ENCODE results near the gene DCDC1. TPM values are rescaled to one million over a fixed set of nuclear protein-coding genes. Genes with fewer than 3 reads are reported as not detected.

Gene DCDC1
- total and polyA plus RNA-seq, 9 of the 15 experiments (the other 6 are each of a cell fraction or from before 2014, with no cell fraction given), result 0.05 to 0.18 (median 0.08) TPM; not detected in 3

DNA sequence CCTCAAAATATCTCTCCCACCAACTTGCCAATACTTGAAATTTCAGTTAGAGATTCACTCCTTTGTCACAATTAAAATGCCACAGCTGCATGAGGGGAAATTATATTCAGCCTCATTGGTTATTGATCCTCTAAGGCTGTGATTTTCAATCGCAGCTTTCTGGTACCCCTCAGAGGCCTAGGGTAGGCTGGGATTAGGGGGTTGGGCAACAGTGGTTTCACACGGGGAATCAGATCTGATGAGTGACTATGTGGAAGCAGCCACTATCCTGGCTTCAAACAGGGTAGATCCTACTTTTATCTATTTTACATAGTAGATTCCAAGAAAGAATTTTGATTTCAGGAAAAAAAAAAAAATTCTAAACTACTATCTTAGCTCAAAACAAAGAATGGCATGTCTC is 252.5 kb downstream of the DCDC1 start:
- H3K27ac ChIP-seq (ENCODE audit: extremely low read depth, low read depth, low read length), result no peak overlapping the region
- no TSS peak for BruUV-seq (replicated peaks)
- no peak overlapping the region for H2AFZ ChIP-seq (ENCODE audit: low read depth, low read length)
- no peaks in the 10 kb centered on the region for H4K20me1 ChIP-seq (replicated peaks; ENCODE audit: control insufficient read depth, insufficient read depth, low read length)
- in situ Hi-C loops (cut with MboI) (loop anchor here (25.0 kb wide), 1 partner anchor 770 kb away; no protein-coding TSS in a partner anchor), intact Hi-C loops (cut with micrococcal nuclease) (no loop called here)
- no peaks in the 10 kb centered on the region for H3K27me3 ChIP-seq (ENCODE audit: control insufficient read depth in 2 of 2, insufficient read depth in 2 of 2, low read length in 2 of 2)
- 0% methylated on average over 2 of the region's 2 CpGs for WGBS (ENCODE audit: insufficient coverage, low coverage, missing lambda C conversion rate)
- CTCF ChIA-PET (ENCODE audit: low intra/inter-chr PET ratio), result no interaction called here
- no peaks in the 10 kb centered on the region for H3K9me1 ChIP-seq (ENCODE audit: control insufficient read depth, insufficient read depth, low read length)
- H3K9ac ChIP-seq (ENCODE audit: insufficient read depth in 1 of 2, low read depth in 2 of 2, low read length in 2 of 2), result no peak overlapping the region
- H3K36me3 ChIP-seq (ENCODE audit: control insufficient read depth, insufficient read depth, low read length), result no peaks in the 10 kb centered on the region
- FAIRE-seq (no peak), DNase-seq (ENCODE audit: extremely low read depth in 1 of 4, low spot score in 3 of 4) (no peak), ATAC-seq (no peak)
- POLR2A ChIA-PET, result no interaction called here
- no peaks in the 10 kb centered on the region for H3K9me3 ChIP-seq (replicated peaks; ENCODE audit: control insufficient read depth, insufficient read depth, low read depth, low read length)
- no peak overlapping the region for H3K4me2 ChIP-seq (ENCODE audit: insufficient read depth, low read length)
- no peaks in the 10 kb centered on the region for H3K4me1 ChIP-seq (replicated peaks in 1 of 2; ENCODE audit: control insufficient read depth in 2 of 2, insufficient read depth in 2 of 2, low read length in 2 of 2)
- no peaks in the 10 kb centered on the region for H3K79me2 ChIP-seq (ENCODE audit: control insufficient read depth, insufficient read depth, low read length)
- H3K4me3 ChIP-seq, result no peak overlapping the region
- TF ChIP-seq RUNX1 (IDR thresholded peaks at IDR 0.05; ENCODE audit: low read depth) (no peak), RBM17 (IDR thresholded peaks at IDR 0.05; ENCODE audit: borderline replicate concordance, low read depth, low read length) (no peak), CHD2 (IDR thresholded peaks at IDR 0.05; ENCODE audit: low read depth, low read length) (no peak)
- TF ChIP-seq, protein P1, sequence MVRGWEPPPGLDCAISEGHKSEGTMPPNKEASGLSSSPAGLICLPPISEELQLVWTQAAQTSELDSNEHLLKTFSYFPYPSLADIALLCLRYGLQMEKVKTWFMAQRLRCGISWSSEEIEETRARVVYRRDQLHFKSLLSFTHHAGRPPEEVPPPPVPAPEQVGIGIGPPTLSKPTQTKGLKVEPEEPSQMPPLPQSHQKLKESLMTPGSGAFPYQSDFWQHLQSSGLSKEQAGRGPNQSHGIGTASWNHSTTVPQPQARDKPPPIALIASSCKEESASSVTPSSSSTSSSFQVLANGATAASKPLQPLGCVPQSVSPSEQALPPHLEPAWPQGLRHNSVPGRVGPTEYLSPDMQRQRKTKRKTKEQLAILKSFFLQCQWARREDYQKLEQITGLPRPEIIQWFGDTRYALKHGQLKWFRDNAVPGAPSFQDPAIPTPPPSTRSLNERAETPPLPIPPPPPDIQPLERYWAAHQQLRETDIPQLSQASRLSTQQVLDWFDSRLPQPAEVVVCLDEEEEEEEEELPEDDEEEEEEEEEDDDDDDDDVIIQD (CRISPR knock-in tag; IDR thresholded peaks at IDR 0.05), result no peak
- TF ChIP-seq, protein P2, sequence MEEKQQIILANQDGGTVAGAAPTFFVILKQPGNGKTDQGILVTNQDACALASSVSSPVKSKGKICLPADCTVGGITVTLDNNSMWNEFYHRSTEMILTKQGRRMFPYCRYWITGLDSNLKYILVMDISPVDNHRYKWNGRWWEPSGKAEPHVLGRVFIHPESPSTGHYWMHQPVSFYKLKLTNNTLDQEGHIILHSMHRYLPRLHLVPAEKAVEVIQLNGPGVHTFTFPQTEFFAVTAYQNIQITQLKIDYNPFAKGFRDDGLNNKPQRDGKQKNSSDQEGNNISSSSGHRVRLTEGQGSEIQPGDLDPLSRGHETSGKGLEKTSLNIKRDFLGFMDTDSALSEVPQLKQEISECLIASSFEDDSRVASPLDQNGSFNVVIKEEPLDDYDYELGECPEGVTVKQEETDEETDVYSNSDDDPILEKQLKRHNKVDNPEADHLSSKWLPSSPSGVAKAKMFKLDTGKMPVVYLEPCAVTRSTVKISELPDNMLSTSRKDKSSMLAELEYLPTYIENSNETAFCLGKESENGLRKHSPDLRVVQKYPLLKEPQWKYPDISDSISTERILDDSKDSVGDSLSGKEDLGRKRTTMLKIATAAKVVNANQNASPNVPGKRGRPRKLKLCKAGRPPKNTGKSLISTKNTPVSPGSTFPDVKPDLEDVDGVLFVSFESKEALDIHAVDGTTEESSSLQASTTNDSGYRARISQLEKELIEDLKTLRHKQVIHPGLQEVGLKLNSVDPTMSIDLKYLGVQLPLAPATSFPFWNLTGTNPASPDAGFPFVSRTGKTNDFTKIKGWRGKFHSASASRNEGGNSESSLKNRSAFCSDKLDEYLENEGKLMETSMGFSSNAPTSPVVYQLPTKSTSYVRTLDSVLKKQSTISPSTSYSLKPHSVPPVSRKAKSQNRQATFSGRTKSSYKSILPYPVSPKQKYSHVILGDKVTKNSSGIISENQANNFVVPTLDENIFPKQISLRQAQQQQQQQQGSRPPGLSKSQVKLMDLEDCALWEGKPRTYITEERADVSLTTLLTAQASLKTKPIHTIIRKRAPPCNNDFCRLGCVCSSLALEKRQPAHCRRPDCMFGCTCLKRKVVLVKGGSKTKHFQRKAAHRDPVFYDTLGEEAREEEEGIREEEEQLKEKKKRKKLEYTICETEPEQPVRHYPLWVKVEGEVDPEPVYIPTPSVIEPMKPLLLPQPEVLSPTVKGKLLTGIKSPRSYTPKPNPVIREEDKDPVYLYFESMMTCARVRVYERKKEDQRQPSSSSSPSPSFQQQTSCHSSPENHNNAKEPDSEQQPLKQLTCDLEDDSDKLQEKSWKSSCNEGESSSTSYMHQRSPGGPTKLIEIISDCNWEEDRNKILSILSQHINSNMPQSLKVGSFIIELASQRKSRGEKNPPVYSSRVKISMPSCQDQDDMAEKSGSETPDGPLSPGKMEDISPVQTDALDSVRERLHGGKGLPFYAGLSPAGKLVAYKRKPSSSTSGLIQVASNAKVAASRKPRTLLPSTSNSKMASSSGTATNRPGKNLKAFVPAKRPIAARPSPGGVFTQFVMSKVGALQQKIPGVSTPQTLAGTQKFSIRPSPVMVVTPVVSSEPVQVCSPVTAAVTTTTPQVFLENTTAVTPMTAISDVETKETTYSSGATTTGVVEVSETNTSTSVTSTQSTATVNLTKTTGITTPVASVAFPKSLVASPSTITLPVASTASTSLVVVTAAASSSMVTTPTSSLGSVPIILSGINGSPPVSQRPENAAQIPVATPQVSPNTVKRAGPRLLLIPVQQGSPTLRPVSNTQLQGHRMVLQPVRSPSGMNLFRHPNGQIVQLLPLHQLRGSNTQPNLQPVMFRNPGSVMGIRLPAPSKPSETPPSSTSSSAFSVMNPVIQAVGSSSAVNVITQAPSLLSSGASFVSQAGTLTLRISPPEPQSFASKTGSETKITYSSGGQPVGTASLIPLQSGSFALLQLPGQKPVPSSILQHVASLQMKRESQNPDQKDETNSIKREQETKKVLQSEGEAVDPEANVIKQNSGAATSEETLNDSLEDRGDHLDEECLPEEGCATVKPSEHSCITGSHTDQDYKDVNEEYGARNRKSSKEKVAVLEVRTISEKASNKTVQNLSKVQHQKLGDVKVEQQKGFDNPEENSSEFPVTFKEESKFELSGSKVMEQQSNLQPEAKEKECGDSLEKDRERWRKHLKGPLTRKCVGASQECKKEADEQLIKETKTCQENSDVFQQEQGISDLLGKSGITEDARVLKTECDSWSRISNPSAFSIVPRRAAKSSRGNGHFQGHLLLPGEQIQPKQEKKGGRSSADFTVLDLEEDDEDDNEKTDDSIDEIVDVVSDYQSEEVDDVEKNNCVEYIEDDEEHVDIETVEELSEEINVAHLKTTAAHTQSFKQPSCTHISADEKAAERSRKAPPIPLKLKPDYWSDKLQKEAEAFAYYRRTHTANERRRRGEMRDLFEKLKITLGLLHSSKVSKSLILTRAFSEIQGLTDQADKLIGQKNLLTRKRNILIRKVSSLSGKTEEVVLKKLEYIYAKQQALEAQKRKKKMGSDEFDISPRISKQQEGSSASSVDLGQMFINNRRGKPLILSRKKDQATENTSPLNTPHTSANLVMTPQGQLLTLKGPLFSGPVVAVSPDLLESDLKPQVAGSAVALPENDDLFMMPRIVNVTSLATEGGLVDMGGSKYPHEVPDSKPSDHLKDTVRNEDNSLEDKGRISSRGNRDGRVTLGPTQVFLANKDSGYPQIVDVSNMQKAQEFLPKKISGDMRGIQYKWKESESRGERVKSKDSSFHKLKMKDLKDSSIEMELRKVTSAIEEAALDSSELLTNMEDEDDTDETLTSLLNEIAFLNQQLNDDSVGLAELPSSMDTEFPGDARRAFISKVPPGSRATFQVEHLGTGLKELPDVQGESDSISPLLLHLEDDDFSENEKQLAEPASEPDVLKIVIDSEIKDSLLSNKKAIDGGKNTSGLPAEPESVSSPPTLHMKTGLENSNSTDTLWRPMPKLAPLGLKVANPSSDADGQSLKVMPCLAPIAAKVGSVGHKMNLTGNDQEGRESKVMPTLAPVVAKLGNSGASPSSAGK (IDR thresholded peaks at IDR 0.05), result no peak
- TF ChIP-seq, protein P3, sequence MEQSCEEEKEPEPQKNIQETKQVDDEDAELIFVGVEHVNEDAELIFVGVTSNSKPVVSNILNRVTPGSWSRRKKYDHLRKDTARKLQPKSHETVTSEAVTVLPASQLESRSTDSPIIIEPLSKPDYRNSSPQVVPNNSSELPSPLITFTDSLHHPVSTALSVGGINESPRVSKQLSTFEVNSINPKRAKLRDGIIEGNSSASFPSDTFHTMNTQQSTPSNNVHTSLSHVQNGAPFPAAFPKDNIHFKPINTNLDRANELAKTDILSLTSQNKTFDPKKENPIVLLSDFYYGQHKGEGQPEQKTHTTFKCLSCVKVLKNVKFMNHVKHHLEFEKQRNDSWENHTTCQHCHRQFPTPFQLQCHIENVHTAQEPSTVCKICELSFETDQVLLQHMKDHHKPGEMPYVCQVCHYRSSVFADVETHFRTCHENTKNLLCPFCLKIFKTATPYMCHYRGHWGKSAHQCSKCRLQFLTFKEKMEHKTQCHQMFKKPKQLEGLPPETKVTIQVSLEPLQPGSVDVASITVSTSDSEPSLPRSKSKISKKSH (CRISPR knock-in tag; IDR thresholded peaks at IDR 0.05), result no peak
- TF ChIP-seq, protein P4, sequence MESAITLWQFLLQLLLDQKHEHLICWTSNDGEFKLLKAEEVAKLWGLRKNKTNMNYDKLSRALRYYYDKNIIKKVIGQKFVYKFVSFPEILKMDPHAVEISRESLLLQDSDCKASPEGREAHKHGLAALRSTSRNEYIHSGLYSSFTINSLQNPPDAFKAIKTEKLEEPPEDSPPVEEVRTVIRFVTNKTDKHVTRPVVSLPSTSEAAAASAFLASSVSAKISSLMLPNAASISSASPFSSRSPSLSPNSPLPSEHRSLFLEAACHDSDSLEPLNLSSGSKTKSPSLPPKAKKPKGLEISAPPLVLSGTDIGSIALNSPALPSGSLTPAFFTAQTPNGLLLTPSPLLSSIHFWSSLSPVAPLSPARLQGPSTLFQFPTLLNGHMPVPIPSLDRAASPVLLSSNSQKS (CRISPR knock-in tag; IDR thresholded peaks at IDR 0.05), result no peak

Data from K562 (cell line).